Measurements from ENCODE around the gene CAMKMT.

CAMKMT gene

GRCh38 chr2:44612276-44612675, 250.5 kb downstream of the CAMKMT start:
- DNase-seq = no peak

GRCh38 chr2:44614940-44615339, 253.2 kb downstream of the CAMKMT start:
- no peak for DNase-seq

GRCh38 chr2:44615950-44616518, 254.3 kb downstream of the CAMKMT start:
- DNase-seq = no peak

- no peak for DNase-seq
Observed at GRCh38 chr2:44616667-44617155, 255.0 kb downstream of the CAMKMT start.

GRCh38 chr2:44618251-44619023, 256.7 kb downstream of the CAMKMT start:
- DNase-seq = no peak

GRCh38 chr2:44620189-44620990, 258.6 kb downstream of the CAMKMT start:
- DNase-seq = no peak

GRCh38 chr2:44623622-44624351, 262.0 kb downstream of the CAMKMT start:
- DNase-seq = no peak

GRCh38 chr2:44628297-44628696, 266.6 kb downstream of the CAMKMT start:
- DNase-seq = no peak

- DNase-seq = no peak
Observed at GRCh38 chr2:44632931-44633689, 271.4 kb downstream of the CAMKMT start.

- no peak for DNase-seq
Observed at GRCh38 chr2:44635725-44636124, 274.0 kb downstream of the CAMKMT start.

- no peak for DNase-seq
Observed at GRCh38 chr2:44638649-44639048, 276.9 kb downstream of the CAMKMT start.

DNA sequence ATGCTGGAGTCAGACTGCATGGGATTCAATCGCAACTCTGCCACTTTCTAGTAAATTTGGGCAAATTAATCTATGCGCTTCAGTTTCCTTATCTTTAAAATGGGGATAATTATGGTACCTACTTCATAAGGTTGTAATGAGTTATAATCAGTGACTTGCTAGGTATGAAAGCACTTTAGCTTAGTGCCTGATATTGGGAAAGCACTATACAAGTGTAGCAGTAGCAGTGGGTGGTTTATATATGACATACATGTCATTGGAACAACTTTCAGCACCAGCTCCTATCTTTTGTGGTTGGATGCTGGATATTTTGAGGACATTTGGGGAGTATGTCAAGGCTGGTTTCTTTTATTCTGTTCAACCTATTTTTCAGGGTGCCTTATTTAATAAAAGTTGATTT, 277.7 kb downstream of the CAMKMT start:
- DNase-seq = no peak

GRCh38 chr2:44642123-44642857, 280.5 kb downstream of the CAMKMT start:
- DNase-seq = no peak

DNA sequence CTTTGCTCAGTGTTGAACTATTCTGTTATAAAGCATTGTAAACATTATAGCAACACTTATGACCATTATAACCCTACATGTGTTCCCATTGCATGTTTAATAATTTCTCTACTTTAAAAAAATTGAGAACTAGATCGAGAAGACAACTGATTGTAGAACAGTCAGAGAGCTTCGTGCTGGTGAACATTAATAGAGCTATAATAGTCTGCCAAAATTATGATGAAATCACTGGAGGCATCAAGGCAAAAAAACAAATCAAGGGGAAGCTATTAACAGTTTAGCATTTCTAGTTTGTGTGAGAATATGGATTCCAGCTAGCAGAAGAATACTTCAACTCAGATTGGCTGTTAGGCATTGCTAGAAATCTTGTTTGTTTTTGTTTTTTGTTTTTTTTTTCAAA, 284.2 kb downstream of the CAMKMT start:
- no peak for DNase-seq

- DNase-seq = no peak
Observed at GRCh38 chr2:44649381-44649780, 287.6 kb downstream of the CAMKMT start.

- DNase-seq = no peak
Observed at GRCh38 chr2:44650796-44651195, 289.0 kb downstream of the CAMKMT start.

GRCh38 chr2:44651974-44652373, 290.2 kb downstream of the CAMKMT start:
- DNase-seq = no peak

DNA sequence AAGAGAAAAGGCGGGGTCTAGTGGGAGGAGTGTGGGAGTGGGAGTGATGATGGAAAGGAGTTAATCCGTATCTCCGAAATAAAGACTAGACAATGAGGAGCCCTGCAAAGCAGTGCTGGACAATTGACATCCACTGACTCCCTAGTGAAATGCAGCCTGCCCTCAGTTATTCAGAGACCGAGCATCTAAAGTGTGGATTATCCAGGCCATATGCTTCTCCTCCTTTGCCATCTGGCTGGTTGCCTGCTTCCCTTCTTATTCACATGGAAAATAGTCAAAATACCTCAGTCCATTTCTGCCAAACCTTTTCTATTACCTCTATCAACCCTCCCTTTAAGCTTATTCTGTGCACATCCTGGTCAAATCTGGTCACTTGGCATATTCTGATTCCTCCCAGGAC, 291.0 kb downstream of the CAMKMT start:
- DNase-seq = no peak

GRCh38 chr2:44655401-44655864, 293.7 kb downstream of the CAMKMT start:
- no peak for DNase-seq

- DNase-seq = no peak
Observed at GRCh38 chr2:44656460-44656859, 294.7 kb downstream of the CAMKMT start.

GRCh38 chr2:44663471-44664073, 301.8 kb downstream of the CAMKMT start:
- DNase-seq = no peak
